ENCODE results near the gene TECTB.

TECTB gene

DNA sequence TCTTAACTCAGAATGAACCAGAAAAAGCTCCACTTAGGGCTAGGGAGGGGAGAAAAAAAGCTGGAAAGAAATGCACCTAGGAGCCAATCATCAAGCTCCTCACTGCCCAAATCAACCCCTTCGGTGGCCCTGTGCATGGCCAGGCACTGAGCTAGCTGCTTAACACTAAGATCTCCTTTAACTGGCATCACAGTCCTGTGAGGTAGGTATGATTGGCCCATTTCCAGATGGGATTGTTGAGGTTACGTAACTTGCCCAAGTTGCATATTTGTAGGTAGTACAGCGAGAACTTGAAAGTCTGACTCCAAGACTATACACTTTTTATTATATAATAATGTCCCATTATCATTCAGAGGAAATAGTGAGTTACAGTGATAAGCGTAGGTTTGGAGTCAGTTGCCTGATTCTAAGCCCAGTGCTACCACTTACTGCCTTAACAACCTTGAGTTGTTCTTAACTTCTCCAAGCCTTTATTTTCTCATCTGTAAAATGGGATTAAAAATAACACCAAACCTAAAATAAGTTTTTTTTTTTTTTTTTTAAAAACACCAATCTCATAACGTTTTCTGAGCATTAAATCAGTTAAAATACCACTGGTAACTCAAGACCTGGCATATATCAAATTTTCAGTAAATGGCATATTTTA is 53.5 kb downstream of the TECTB start:
- Histone ChIP-seq H3K36me3 (ENCODE audit: low read length) (no peaks in the 10 kb centered on the region), H3K9me2 (replicated peaks; ENCODE audit: insufficient read depth, low read length) (no peaks in the 10 kb centered on the region), H3K9me3 (ENCODE audit: insufficient read depth, low read length) (no peaks in the 10 kb centered on the region), H3K79me2 (ENCODE audit: insufficient read depth, low read length) (no peaks in the 10 kb centered on the region), H3K27ac (ENCODE audit: low read depth, low read length) (no peak overlapping the region), H3K4me3 (ENCODE audit: insufficient read depth, low read length, poor library complexity, severe bottlenecking) (no peak overlapping the region), H2AFZ (ENCODE audit: low read depth, low read length, severe bottlenecking) (no peak overlapping the region), H3K4me2 (ENCODE audit: low read depth, low read length, poor library complexity, severe bottlenecking) (no peak overlapping the region), H3F3A (ENCODE audit: insufficient read depth) (no peaks in the 10 kb centered on the region), H3K27me3 (ENCODE audit: low read length) (no peaks in the 10 kb centered on the region), H3K9ac (ENCODE audit: low read length) (no peak overlapping the region), H4K20me1 (ENCODE audit: low read depth, low read length) (no peaks in the 10 kb centered on the region)
- TF ChIP-seq, protein P1, sequence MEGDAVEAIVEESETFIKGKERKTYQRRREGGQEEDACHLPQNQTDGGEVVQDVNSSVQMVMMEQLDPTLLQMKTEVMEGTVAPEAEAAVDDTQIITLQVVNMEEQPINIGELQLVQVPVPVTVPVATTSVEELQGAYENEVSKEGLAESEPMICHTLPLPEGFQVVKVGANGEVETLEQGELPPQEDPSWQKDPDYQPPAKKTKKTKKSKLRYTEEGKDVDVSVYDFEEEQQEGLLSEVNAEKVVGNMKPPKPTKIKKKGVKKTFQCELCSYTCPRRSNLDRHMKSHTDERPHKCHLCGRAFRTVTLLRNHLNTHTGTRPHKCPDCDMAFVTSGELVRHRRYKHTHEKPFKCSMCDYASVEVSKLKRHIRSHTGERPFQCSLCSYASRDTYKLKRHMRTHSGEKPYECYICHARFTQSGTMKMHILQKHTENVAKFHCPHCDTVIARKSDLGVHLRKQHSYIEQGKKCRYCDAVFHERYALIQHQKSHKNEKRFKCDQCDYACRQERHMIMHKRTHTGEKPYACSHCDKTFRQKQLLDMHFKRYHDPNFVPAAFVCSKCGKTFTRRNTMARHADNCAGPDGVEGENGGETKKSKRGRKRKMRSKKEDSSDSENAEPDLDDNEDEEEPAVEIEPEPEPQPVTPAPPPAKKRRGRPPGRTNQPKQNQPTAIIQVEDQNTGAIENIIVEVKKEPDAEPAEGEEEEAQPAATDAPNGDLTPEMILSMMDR (IDR thresholded peaks at IDR 0.05; ENCODE audit: insufficient read depth, low read length, poor library complexity, severe bottlenecking), result no peak
- TF ChIP-seq EZH2phosphoT487 (conservative IDR thresholded peaks at IDR 0.05; ENCODE audit: low read length), result no peak

DNA sequence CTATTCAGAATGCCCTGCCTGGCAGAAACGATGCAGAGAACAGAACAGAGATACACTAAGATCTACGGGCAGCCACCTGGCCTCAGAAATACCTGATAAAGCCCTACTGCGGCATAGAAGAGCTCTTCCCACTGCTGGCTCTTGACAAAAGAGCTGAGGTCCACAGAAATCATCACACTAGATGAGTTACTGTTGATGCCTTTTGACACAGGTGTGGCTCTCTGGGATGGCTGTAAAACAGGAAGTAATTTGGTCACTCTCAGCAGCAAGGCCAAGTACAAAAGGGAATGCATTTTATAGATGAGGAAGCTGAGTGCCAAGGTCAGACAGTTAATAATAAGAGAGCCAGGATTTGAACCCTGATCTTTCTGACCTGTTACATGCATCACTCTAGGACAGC is 55.8 kb downstream of the TECTB start:
- no peak for TF ChIP-seq EZH2phosphoT487 (conservative IDR thresholded peaks at IDR 0.05; ENCODE audit: low read length)
- TF ChIP-seq, protein P1 (IDR thresholded peaks at IDR 0.05; ENCODE audit: insufficient read depth, low read length, poor library complexity, severe bottlenecking), result no peak
- H3K4me3 ChIP-seq (ENCODE audit: insufficient read depth, low read length, poor library complexity, severe bottlenecking), result no peak overlapping the region
- H3K9me3 ChIP-seq (ENCODE audit: insufficient read depth, low read length), result no peaks in the 10 kb centered on the region
- no peaks in the 10 kb centered on the region for H3K79me2 ChIP-seq (ENCODE audit: insufficient read depth, low read length)
- H3K9ac ChIP-seq (ENCODE audit: low read length), result no peak overlapping the region
- no peaks in the 10 kb centered on the region for H3K36me3 ChIP-seq (ENCODE audit: low read length)
- H3K27me3 ChIP-seq (ENCODE audit: low read length), result no peaks in the 10 kb centered on the region
- no peaks in the 10 kb centered on the region for H3F3A ChIP-seq (ENCODE audit: insufficient read depth)
- H4K20me1 ChIP-seq (ENCODE audit: low read depth, low read length), result no peaks in the 10 kb centered on the region
- no peaks in the 10 kb centered on the region for H3K9me2 ChIP-seq (replicated peaks; ENCODE audit: insufficient read depth, low read length)
- no peak overlapping the region for H3K27ac ChIP-seq (ENCODE audit: low read depth, low read length)
- H3K4me2 ChIP-seq (ENCODE audit: low read depth, low read length, poor library complexity, severe bottlenecking), result no peak overlapping the region
- no peak overlapping the region for H2AFZ ChIP-seq (ENCODE audit: low read depth, low read length, severe bottlenecking)

DNA sequence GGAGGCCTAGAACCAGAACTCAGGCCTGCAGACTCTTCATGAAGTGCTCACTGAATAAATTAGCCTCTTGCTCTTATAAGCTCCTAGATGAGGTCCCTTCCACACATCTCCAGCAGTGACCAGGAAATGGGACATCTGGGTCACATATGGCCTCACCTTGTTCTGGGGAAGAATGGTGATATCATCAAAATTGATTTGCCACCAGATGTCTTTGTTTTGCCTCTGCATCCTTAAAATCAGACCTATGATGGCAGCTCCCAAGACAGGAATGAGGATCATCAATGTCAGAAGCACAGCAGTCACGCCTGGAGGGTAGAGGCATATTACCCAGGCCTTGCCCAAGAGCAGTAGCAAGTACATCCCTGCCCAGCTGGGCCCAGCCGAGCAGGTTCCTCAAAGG is 57.4 kb downstream of the TECTB start:
- Histone ChIP-seq H3F3A (ENCODE audit: insufficient read depth) (no peaks in the 10 kb centered on the region), H3K9me3 (ENCODE audit: insufficient read depth, low read length) (no peaks in the 10 kb centered on the region), H2AFZ (ENCODE audit: low read depth, low read length, severe bottlenecking) (no peak overlapping the region), H4K20me1 (ENCODE audit: low read depth, low read length) (no peaks in the 10 kb centered on the region), H3K36me3 (ENCODE audit: low read length) (no peaks in the 10 kb centered on the region), H3K27ac (ENCODE audit: low read depth, low read length) (no peak overlapping the region), H3K9ac (ENCODE audit: low read length) (no peak overlapping the region), H3K4me3 (ENCODE audit: insufficient read depth, low read length, poor library complexity, severe bottlenecking) (no peak overlapping the region), H3K79me2 (ENCODE audit: insufficient read depth, low read length) (no peaks in the 10 kb centered on the region), H3K9me2 (replicated peaks; ENCODE audit: insufficient read depth, low read length) (no peaks in the 10 kb centered on the region), H3K27me3 (ENCODE audit: low read length) (no peaks in the 10 kb centered on the region), H3K4me2 (ENCODE audit: low read depth, low read length, poor library complexity, severe bottlenecking) (no peak overlapping the region)
- TF ChIP-seq, protein P1 (IDR thresholded peaks at IDR 0.05; ENCODE audit: insufficient read depth, low read length, poor library complexity, severe bottlenecking), result no peak
- no peak for TF ChIP-seq EZH2phosphoT487 (conservative IDR thresholded peaks at IDR 0.05; ENCODE audit: low read length)

All from SU-DHL-6 (cell line).